Endothelial cell of umbilical vein (primary cell): ENCODE measurements around the gene NUDT2.

Source experiments
- CTCF ChIP-seq, 2 donors: IDR thresholded peaks; 1 replicate in 1 of 2; 2 replicates in 1 of 2; pipeline ENCODE4 v1.5.1; 2011; ENCODE audit warnings: low read length in 2 of 2, mild to moderate bottlenecking in 2 of 2, moderate library complexity in 2 of 2, control low read depth in 1 of 2, inconsistent platforms in 1 of 2, low read depth in 1 of 2; ENCODE audit not compliant: insufficient read depth in 1 of 2; ENCODE audit errors: extremely low read depth in 1 of 2
- EZH2 ChIP-seq: IDR thresholded peaks from 2 replicates; pipeline ENCODE4 v1.6.1; 2012; ENCODE audit warnings: borderline replicate concordance, low read depth, mild to moderate bottlenecking, moderate library complexity, low read length, inconsistent platforms; ENCODE audit not compliant: severe bottlenecking
- JUN ChIP-seq: IDR thresholded peaks from 2 replicates; pipeline ENCODE4 v1.6.1; 2011; ENCODE audit warnings: borderline replicate concordance, low read depth; ENCODE audit not compliant: insufficient read length, insufficient read depth
- MAX ChIP-seq: IDR thresholded peaks from 2 replicates; pipeline ENCODE4 v1.6.1; 2011; ENCODE audit not compliant: insufficient read depth, insufficient read length
- POLR2AphosphoS5 ChIP-seq: IDR thresholded peaks from 2 replicates; pipeline ENCODE4 v1.6.1; 2012; ENCODE audit warnings: low read depth, mild to moderate bottlenecking, control low read depth, low read length, moderate library complexity; ENCODE audit not compliant: insufficient read depth

- TF ChIP-seq CTCF (IDR thresholded peaks at IDR 0.05; ENCODE audit: extremely low read depth in 1 of 2, insufficient read depth in 1 of 2, low read depth in 1 of 2, low read length in 2 of 2) (no peak), MAX (no peak), EZH2 (no peak), JUN (no peak), POLR2AphosphoS5 (no peak)
These were observed 2.7 kb upstream of the NUDT2 start for GRCh38 chr9:34326690-34327089.
